GM23338 (cell line): ENCODE results near the gene FTCD. TPM values are rescaled to one million over a fixed set of nuclear protein-coding genes. Genes with fewer than 3 reads are reported as not detected.

Experiments
- ATAC-seq: fragments of 200-7000 bp; cut with Tn5 transposase; 3 replicates; pipeline ENCODE4 v1.9.1; 2020
- DNase-seq: peaks from one replicate; pipeline ENCODE4 v3.0.0-alpha.2; 2015; ENCODE audit warnings: low spot score
- H2AFZ ChIP-seq: fragments of 200-600 bp; sonication (generic); 2 replicates; pipeline ENCODE4 v1.8.0; 2016; ENCODE audit warnings: antibody characterized with exemption, mild to moderate bottlenecking, moderate library complexity
- H3F3A ChIP-seq: fragments of 200-600 bp; sonication (generic); replicated peaks from 2 replicates; pipeline ENCODE4 v1.8.0; 2017; ENCODE audit warnings: antibody characterized with exemption, mixed run types, low read depth
- H3K27ac ChIP-seq: fragments of 200-600 bp; sonication (generic); 2 replicates; pipeline ENCODE4 v1.6.1; 2016; ENCODE audit warnings: low read depth
- H3K27me3 ChIP-seq: fragments of 200-600 bp; sonication (generic); 2 replicates; pipeline ENCODE4 v1.8.0; 2016; ENCODE audit warnings: mild to moderate bottlenecking, mixed run types, moderate library complexity; ENCODE audit not compliant: insufficient read depth
- H3K36me3 ChIP-seq: fragments of 200-600 bp; sonication (generic); 2 replicates; pipeline ENCODE4 v1.8.0; 2016; ENCODE audit warnings: mild to moderate bottlenecking; ENCODE audit not compliant: insufficient read depth
- H3K4me1 ChIP-seq: fragments of 200-600 bp; sonication (generic); 2 replicates; pipeline ENCODE4 v1.8.0; 2016; ENCODE audit warnings: mild to moderate bottlenecking, moderate library complexity; ENCODE audit not compliant: insufficient read depth
- H3K4me2 ChIP-seq: fragments of 200-600 bp; sonication (generic); 2 replicates; pipeline ENCODE4 v1.7.1; 2017; ENCODE audit warnings: mixed run types
- H3K4me3 ChIP-seq: fragments of 200-600 bp; sonication (generic); 2 replicates; pipeline ENCODE4 v1.6.1; 2016; ENCODE audit warnings: mixed run types
- H3K79me2 ChIP-seq: fragments of 200-600 bp; sonication (generic); replicated peaks from 2 replicates; pipeline ENCODE4 v1.8.0; 2017; ENCODE audit warnings: mild to moderate bottlenecking; ENCODE audit not compliant: insufficient read depth
- H3K9me2 ChIP-seq: fragments of 200-600 bp; sonication (generic); 2 replicates; pipeline ENCODE4 v1.8.0; 2017; ENCODE audit not compliant: insufficient read depth
- H4K20me1 ChIP-seq: fragments of 200-600 bp; sonication (generic); replicated peaks from 2 replicates; pipeline ENCODE4 v1.8.0; 2017; ENCODE audit warnings: mild to moderate bottlenecking; ENCODE audit not compliant: insufficient read depth
- H3K27ac Mint-ChIP-seq: 2 replicates; pipeline ENCODE4 v1.8.0; 2020; ENCODE audit warnings: inconsistent platforms, mild to moderate bottlenecking, moderate library complexity, mixed read lengths
- H3K27me3 Mint-ChIP-seq: 3 replicates; pipeline ENCODE4 v1.8.0; 2022; ENCODE audit warnings: low read depth, mild to moderate bottlenecking, moderate library complexity, mixed read lengths, inconsistent platforms; ENCODE audit not compliant: insufficient read depth, poor library complexity
- H3K36me3 Mint-ChIP-seq: 3 replicates; pipeline ENCODE4 v1.8.0; 2021; ENCODE audit warnings: low read depth, mild to moderate bottlenecking, inconsistent platforms, moderate library complexity, mixed read lengths
- H3K4me1 Mint-ChIP-seq: 3 replicates; pipeline ENCODE4 v1.8.0; 2020; ENCODE audit warnings: mild to moderate bottlenecking, inconsistent platforms, mixed read lengths
- H3K4me3 Mint-ChIP-seq: 3 replicates; pipeline ENCODE4 v1.8.0; 2021; ENCODE audit warnings: moderate library complexity, mild to moderate bottlenecking, inconsistent platforms, mixed read lengths
- H3K9me3 Mint-ChIP-seq: 3 replicates; pipeline ENCODE4 v1.8.0; 2020; ENCODE audit warnings: moderate library complexity, mild to moderate bottlenecking, inconsistent platforms, mixed read lengths
- CTCF ChIP-seq, 2 experiments: fragments of 200-600 bp in 1 of 2; sonication (generic) in 1 of 2; conservative IDR thresholded peaks; 2 replicates each; pipeline versions ENCODE4 v1.5.1 to v1.6.1; 2016 to 2017; ENCODE audit warnings: antibody characterized with exemption in 2 of 2, low read depth in 2 of 2, mild to moderate bottlenecking in 2 of 2, moderate library complexity in 1 of 2
- ETS1 ChIP-seq: IDR thresholded peaks from 2 replicates; pipeline ENCODE4 v1.6.1; 2016; ENCODE audit warnings: antibody characterized with exemption
- EZH2phosphoT487 ChIP-seq: fragments of 200-600 bp; sonication (generic); IDR thresholded peaks from one replicate; pipeline ENCODE4 v1.8.1; 2018; ENCODE audit warnings: antibody characterized with exemption; ENCODE audit not compliant: unreplicated experiment
- JUNB ChIP-seq: IDR thresholded peaks from one replicate; pipeline ENCODE4 v1.6.1; 2016; ENCODE audit warnings: antibody characterized with exemption; ENCODE audit not compliant: unreplicated experiment
- NANOG ChIP-seq: IDR thresholded peaks from 2 replicates; pipeline ENCODE4 v1.6.1; 2016; ENCODE audit warnings: antibody characterized with exemption, borderline replicate concordance
- REST ChIP-seq: IDR thresholded peaks from one replicate; pipeline ENCODE4 v1.6.1; 2018; ENCODE audit warnings: antibody characterized with exemption; ENCODE audit not compliant: unreplicated experiment
- STAT1 ChIP-seq: IDR thresholded peaks from one replicate; pipeline ENCODE4 v1.6.1; 2016; ENCODE audit warnings: antibody characterized with exemption; ENCODE audit not compliant: unreplicated experiment
- ZNF114 ChIP-seq: fragments of 250-450 bp; sonication (Bioruptor Pico); IDR thresholded peaks from 2 replicates; pipeline ENCODE4 v1.5.0; 2020; ENCODE audit warnings: mild to moderate bottlenecking, moderate library complexity
- ZNF331 ChIP-seq: fragments of 250-450 bp; sonication (Bioruptor Pico); IDR thresholded peaks from 2 replicates; pipeline ENCODE4 v1.5.0; 2020; ENCODE audit warnings: low read depth, mild to moderate bottlenecking, moderate library complexity
- polyA plus RNA-seq: library from polyadenylated mRNA; unstranded; fragments of >200 nt; fragmentation: Nextera tagmentation; extraction: Ambion mirVana; gene quantifications from 2 replicates; pipeline ENCODE4 v1.2.1, GENCODE V29; 2016
- total RNA-seq: library from RNA; depleted of rRNA; stranded (reverse); fragments of >200 nt; shearing (Covaris generic); gene quantifications from 2 replicates; pipeline ENCODE4 v1.2.3, GENCODE V29; 2014

Gene FTCD
- total and polyA plus RNA-seq, 2 experiments from 2014 or later, result 0.90 to 2.3 TPM

- TF ChIP-seq NANOG, result no peak
- TF ChIP-seq REST, result no peak
- TF ChIP-seq ETS1, result no peak
- no peak for TF ChIP-seq ZNF331 (CRISPR knock-in tag)
- TF ChIP-seq EZH2phosphoT487, result no peak
- TF ChIP-seq CTCF (conservative IDR thresholded peaks at IDR 0.05; ENCODE audit: low read depth in 2 of 2), result no peak
- TF ChIP-seq JUNB, result no peak
These were observed 35.6 kb downstream of the FTCD start (continued) for GRCh38 chr21:46119637-46120271.

- ATAC-seq, result no peak
- no peak overlapping the region for H3K27ac ChIP-seq
- Mint-ChIP-seq H3K27me3 (peaks cover 2% of the 10 kb centered on the region), H3K4me3 (no peak overlapping the region), H3K36me3 (peaks cover 25% of the 10 kb centered on the region), H3K9me3 (0 out of 3 replicates have a peak, but pooled peaks cover 3% of the 10 kb centered on the region), H3K4me1 (no peaks in the 10 kb centered on the region), H3K27ac (no peak overlapping the region)
- TF ChIP-seq ZNF114 (CRISPR knock-in tag) (no peak), REST (no peak), EZH2phosphoT487 (no peak), NANOG (no peak), STAT1 (no peak), ETS1 (no peak), JUNB (no peak), ZNF331 (CRISPR knock-in tag) (no peak)
- no peak overlapping the region for H3K4me3 ChIP-seq
- no peaks in the 10 kb centered on the region for H3F3A ChIP-seq
- peaks cover 10% of the 10 kb centered on the region for H3K36me3 ChIP-seq
- no peaks in the 10 kb centered on the region for H4K20me1 ChIP-seq
- no peak overlapping the region for H2AFZ ChIP-seq
- no peak for DNase-seq
- no peaks in the 10 kb centered on the region for H3K4me1 ChIP-seq
- H3K4me2 ChIP-seq, result no peak overlapping the region
- H3K27me3 ChIP-seq, result no peaks in the 10 kb centered on the region
- no peaks in the 10 kb centered on the region for H3K9me2 ChIP-seq
- no peaks in the 10 kb centered on the region for H3K79me2 ChIP-seq
These were observed 36.2 kb downstream of the FTCD start for GRCh38 chr21:46119144-46119636.
